IMR-90 (cell line): ENCODE data around the gene CACNA2D1. TPM values are rescaled to one million over a fixed set of nuclear protein-coding genes. Genes with fewer than 3 reads are reported as not detected.
A peak's percentile ranks its signal among the peaks of the same experiment; 100 is the strongest.

Source experiments
- ATAC-seq: fragments of 200-7000 bp; cut with Tn5 transposase; 2 replicates; pipeline ENCODE4 v1.9.1; 2020; ENCODE audit warnings: low read depth, mild to moderate bottlenecking, moderate library complexity
- BruUV-seq: library from RNA; stranded (reverse); fragments of 400-500 nt; replicated peaks from 2 replicates; lab custom pipeline; 2021; lab: Mats Ljungman, UMichigan
- CTCF ChIA-PET: fragments of 300-600 bp; formaldehyde crosslinking; extraction: SDS; loops from one replicate; lab custom pipeline; 2021; ENCODE audit warnings: antibody characterized with exemption; lab: Yijun Ruan, JAX
- POLR2A ChIA-PET: fragments of 300-600 bp; sonication (Branson Sonifier 250); formaldehyde crosslinking; loops from one replicate; lab custom pipeline; 2022; ENCODE audit warnings: antibody characterized with exemption; ENCODE audit not compliant: unreplicated experiment; lab: Charles Lee
- DNase-seq: peaks from one replicate; pipeline ENCODE4 v3.0.0; 2013
- H2AFZ ChIP-seq: replicated peaks from 2 replicates; pipeline ENCODE3; 2013; ENCODE audit warnings: low read length, mild to moderate bottlenecking; ENCODE audit not compliant: poor library complexity
- H2AK5ac ChIP-seq: 2 replicates; pipeline ENCODE4 v1.6.1; 2013; ENCODE audit warnings: low read depth, low read length, inconsistent platforms
- H2AK9ac ChIP-seq: replicated peaks from 2 replicates; pipeline ENCODE3; 2013; ENCODE audit warnings: mild to moderate bottlenecking, low read depth, low read length, moderate library complexity; ENCODE audit not compliant: poor library complexity
- H2BK120ac ChIP-seq: 2 replicates; pipeline ENCODE4 v1.6.1; 2013; ENCODE audit warnings: low read depth, low read length, inconsistent platforms
- H2BK15ac ChIP-seq: 3 replicates; pipeline ENCODE4 v1.6.1; 2013; ENCODE audit warnings: low read depth, low read length, inconsistent platforms
- H2BK20ac ChIP-seq: 2 replicates; pipeline ENCODE4 v1.6.1; 2013; ENCODE audit warnings: low read depth, mild to moderate bottlenecking, inconsistent platforms, low read length, moderate library complexity
- H2BK5ac ChIP-seq: 2 replicates; pipeline ENCODE4 v1.6.1; 2013; ENCODE audit warnings: mild to moderate bottlenecking, low read depth, low read length, inconsistent platforms; ENCODE audit not compliant: poor library complexity, severe bottlenecking
- H3K14ac ChIP-seq: replicated peaks from 2 replicates; pipeline ENCODE4 v1.6.1; 2013; ENCODE audit warnings: low read depth, low read length, inconsistent platforms
- H3K18ac ChIP-seq: 2 replicates; pipeline ENCODE4 v1.6.1; 2013; ENCODE audit warnings: low read depth, low read length, control low read depth
- H3K23ac ChIP-seq: 2 replicates; pipeline ENCODE4 v1.6.1; 2013; ENCODE audit warnings: low read depth, low read length, inconsistent platforms
- H3K27ac ChIP-seq: 2 replicates; pipeline ENCODE4 v1.5.1; 2013; ENCODE audit warnings: mild to moderate bottlenecking, control low read depth, low read length; ENCODE audit not compliant: insufficient read depth
- H3K27me3 ChIP-seq: 2 replicates; pipeline ENCODE4 v1.6.1; 2013; ENCODE audit warnings: low read length; ENCODE audit not compliant: control insufficient read depth, insufficient read depth
- H3K36me3 ChIP-seq: 2 replicates; pipeline ENCODE4 v1.6.1; 2013; ENCODE audit warnings: low read length, mixed read lengths; ENCODE audit not compliant: control insufficient read depth, insufficient read depth
- H3K4ac ChIP-seq: 2 replicates; pipeline ENCODE4 v1.6.1; 2013; ENCODE audit warnings: low read depth, low read length, inconsistent platforms
- H3K4me1 ChIP-seq: 2 replicates; pipeline ENCODE4 v1.6.1; 2013; ENCODE audit warnings: low read length, mixed read lengths; ENCODE audit not compliant: control insufficient read depth, insufficient read depth
- H3K4me2 ChIP-seq: 2 replicates; pipeline ENCODE4 v1.6.1; 2013; ENCODE audit warnings: low read depth, mild to moderate bottlenecking, control low read depth, low read length, moderate library complexity
- H3K4me3 ChIP-seq: 2 replicates; pipeline ENCODE4 v1.5.1; 2013; ENCODE audit warnings: low read depth, mild to moderate bottlenecking, control low read depth, low read length, moderate library complexity; ENCODE audit not compliant: insufficient read depth
- H3K56ac ChIP-seq: 2 replicates; pipeline ENCODE4 v1.6.1; 2013; ENCODE audit warnings: low read length, inconsistent platforms; ENCODE audit not compliant: insufficient read depth; ENCODE audit errors: extremely low read depth
- H3K79me1 ChIP-seq, 2 experiments: 2 replicates each; pipeline ENCODE4 v1.6.1; 2013; ENCODE audit warnings: low read length in 2 of 2, inconsistent platforms in 1 of 2, low read depth in 1 of 2
- H3K9ac ChIP-seq: 2 replicates; pipeline ENCODE4 v1.6.1; 2013; ENCODE audit warnings: low read depth, low read length, control low read depth
- H3K9me1 ChIP-seq: 2 replicates; pipeline ENCODE4 v1.6.1; 2013; ENCODE audit warnings: low read length, inconsistent platforms; ENCODE audit not compliant: insufficient read depth
- H3K9me3 ChIP-seq: 2 replicates; pipeline ENCODE4 v1.6.1; 2013; ENCODE audit warnings: low read length; ENCODE audit not compliant: control insufficient read depth, insufficient read depth
- H4K20me1 ChIP-seq: 2 replicates; pipeline ENCODE4 v1.6.1; 2013; ENCODE audit warnings: low read length, inconsistent platforms; ENCODE audit not compliant: insufficient read depth
- H4K5ac ChIP-seq: 2 replicates; pipeline ENCODE4 v1.6.1; 2013; ENCODE audit warnings: mild to moderate bottlenecking, low read depth, low read length, control low read depth
- H4K8ac ChIP-seq, 2 experiments: 2 replicates each; pipeline ENCODE4 v1.6.1; 2013; ENCODE audit warnings: low read depth in 2 of 2, low read length in 2 of 2, control low read depth in 1 of 2, inconsistent platforms in 1 of 2
- H4K91ac ChIP-seq: 2 replicates; pipeline ENCODE4 v1.6.1; 2013; ENCODE audit warnings: low read depth, low read length, inconsistent platforms; ENCODE audit not compliant: insufficient read depth
- ELK1 ChIP-seq: fragments of 150-350 bp; IDR thresholded peaks from 2 replicates; pipeline ENCODE4 v1.6.1; 2016; ENCODE audit warnings: low read depth, mild to moderate bottlenecking, low read length, moderate library complexity, borderline replicate concordance
- MXI1 ChIP-seq: IDR thresholded peaks from 2 replicates; pipeline ENCODE4 v1.6.1; 2012; ENCODE audit warnings: low read depth, mild to moderate bottlenecking, low read length, moderate library complexity, borderline replicate concordance
- RCOR1 ChIP-seq: IDR thresholded peaks from 2 replicates; pipeline ENCODE4 v1.6.1; 2012; ENCODE audit warnings: mild to moderate bottlenecking, low read length, improper control_type of control experiment; ENCODE audit not compliant: insufficient replicate concordance
- WGBS, 2 experiments: methylation state at CpG; one replicate each; pipeline versions ENCODE4 v1.1.5 to v1.1.7; 2013; ENCODE audit warnings: missing lambda C conversion rate in 2 of 2; ENCODE audit not compliant: insufficient read length in 1 of 2; ENCODE audit errors: extremely low coverage in 2 of 2; 5-methylcytosine and 5-hydroxymethylcytosine counted together
- dilution Hi-C: fragments of 300-500 bp; cut with HindIII; formaldehyde crosslinking; loops from one replicate; pipeline ENCODE4 v1.14.3; 2018; ENCODE audit warnings: low sequenced_read_pairs; ENCODE audit not compliant: unreplicated experiment
- in situ Hi-C: fragments of 300-500 bp; cut with MboI; formaldehyde crosslinking; loops from 3 replicates; pipeline ENCODE4 v1.14.3; 2019; ENCODE audit warnings: low sequenced_read_pairs, inconsistent platforms, mixed read lengths
- intact Hi-C: fragments of 100-400 bp; cut with micrococcal nuclease; formaldehyde crosslinking; loops from 2 replicates; pipeline ENCODE4 v1.10.0; 2022
- polyA plus RNA-seq, 3 experiments: library from polyadenylated mRNA; depleted of rRNA; stranded (reverse); fragments of >200 nt; gene quantifications; 2 replicates each; pipeline ENCODE4 v1.2.3, GENCODE V29; 2012; ENCODE audit warnings: low replicate concordance in 1 of 3
- total RNA-seq: library from RNA; depleted of rRNA; stranded (reverse); fragments of >200 nt; gene quantifications from 2 replicates; pipeline ENCODE4 v1.2.3, GENCODE V29; 2012

CACNA2D1 gene
- total and polyA plus RNA-seq, 2 of the 4 experiments (the other 2 are of a cell fraction): 5.8 to 21.9 TPM

GRCh38 chr7:82442492-82443035, 1.0 kb downstream of the CACNA2D1 start:
- BruUV-seq: no TSS peak
- POLR2A ChIA-PET: no interaction called here

More at GRCh38 chr7:82442492-82443035, 1.0 kb downstream of the CACNA2D1 start:
- H3K18ac ChIP-seq: no peak overlapping the region
- no peak overlapping the region for H4K5ac ChIP-seq
- dilution Hi-C loops (no loop called here), in situ Hi-C loops (no loop called here), intact Hi-C loops (loop anchor here (5.0 kb wide), 2 partner anchors 210 to 390 kb away; no protein-coding TSS in a partner anchor)
- H2AK9ac ChIP-seq: peak overlapping the region; percentile 51
- H3K27me3 ChIP-seq: no peaks in the 10 kb centered on the region
- H3K4me2 ChIP-seq: peak overlapping the region; percentile 72
- peak overlapping the region; percentile 5 to 6; a peak in 1 of 4 replicates for H4K8ac ChIP-seq
- peak overlapping the region; percentile 50; the same call in 1 of the 2 replicates for H3K4ac ChIP-seq
- H2BK5ac ChIP-seq: no peak overlapping the region
- H3K36me3 ChIP-seq: no peaks in the 10 kb centered on the region
- peak overlapping the region; percentile 95 for H2AFZ ChIP-seq
- H3K9me1 ChIP-seq: peaks cover 3% of the 10 kb centered on the region; the same call in 1 of the 2 replicates
- no peak overlapping the region for H4K91ac ChIP-seq
- H3K79me1 ChIP-seq: peaks cover 8 to 16% of the 10 kb centered on the region in 2 experiments
- H2BK120ac ChIP-seq: no peak overlapping the region
- H3K9me3 ChIP-seq: no peaks in the 10 kb centered on the region
- no peak for ATAC-seq
- no peak overlapping the region for H2AK5ac ChIP-seq
- H3K4me3 ChIP-seq: peak overlapping the region; percentile 96
- 0% methylated on average over 4 of the region's 22 CpGs; no CpG with 5 or more reads in 1 of the 2 experiments for WGBS, 2 experiments
- H3K23ac ChIP-seq: peak overlapping the region; percentile 73
- peaks cover 2% of the 10 kb centered on the region for H3K4me1 ChIP-seq
- no peak overlapping the region for H2BK20ac ChIP-seq
- peak overlapping the region; percentile 98 for H3K27ac ChIP-seq
- peak overlapping the region; percentile 69; the same call in 1 of the 3 replicates for H2BK15ac ChIP-seq
- peak overlapping the region; percentile 94 for H3K9ac ChIP-seq
- peak overlapping the region; percentile 75 for H3K56ac ChIP-seq
- DNase-seq: peak; percentile 19
- TF ChIP-seq MXI1 (peak; percentile 78), RCOR1 (peak; percentile 35), ELK1 (no peak)
- H4K20me1 ChIP-seq: no peaks in the 10 kb centered on the region
- peak overlapping the region; percentile 76 for H3K14ac ChIP-seq
- CTCF ChIA-PET: interaction anchor here (0.6 to 0.8 kb wide), 2 partner anchors 39 to 1058 kb away, joined by 3 read pairs; no protein-coding TSS in a partner anchor
